GM12878 (cell line): Measurements from ENCODE around the gene CDH15. TPM values are rescaled to one million over a fixed set of nuclear protein-coding genes. Genes with fewer than 3 reads are reported as not detected.
A peak's percentile ranks its signal among the peaks of the same experiment; 100 is the strongest.

Source experiments
- BCL11A ChIP-seq: IDR thresholded peaks from 2 replicates; pipeline ENCODE4 v1.6.1; 2011; ENCODE audit warnings: low read depth, low read length
- BRCA1 ChIP-seq: IDR thresholded peaks from 2 replicates; pipeline ENCODE4 v1.6.1; 2011; ENCODE audit warnings: low read depth, low read length, improper control_type of control experiment
- CBX3 ChIP-seq: fragments of 200-600 bp; sonication (generic); IDR thresholded peaks from 2 replicates; pipeline ENCODE4 v1.6.1; 2016; ENCODE audit warnings: low read depth, borderline replicate concordance
- CREM ChIP-seq: IDR thresholded peaks from 2 replicates; pipeline ENCODE4 v1.6.1; 2014; ENCODE audit warnings: antibody characterized with exemption, low read depth
- HCFC1 ChIP-seq: fragments of 150-350 bp; IDR thresholded peaks from 2 replicates; pipeline ENCODE4 v1.6.1; 2014; ENCODE audit warnings: low read length
- HDGF ChIP-seq: fragments of 450-650 bp; IDR thresholded peaks from 2 replicates; pipeline ENCODE4 v1.6.1; 2016; ENCODE audit warnings: antibody characterized with exemption
- IRF4 ChIP-seq: IDR thresholded peaks from 2 replicates; pipeline ENCODE4 v1.6.1; 2011; ENCODE audit warnings: low read depth, low read length
- MTA3 ChIP-seq: IDR thresholded peaks from 2 replicates; pipeline ENCODE4 v1.6.1; 2012; ENCODE audit warnings: low read length, inconsistent platforms, borderline replicate concordance
- RB1 ChIP-seq: fragments of 450-650 bp; formaldehyde crosslinking; IDR thresholded peaks from 2 replicates; pipeline ENCODE4 v1.6.1; 2017; ENCODE audit warnings: mild to moderate bottlenecking, borderline replicate concordance
- SMC3 ChIP-seq: IDR thresholded peaks from 2 replicates; pipeline ENCODE4 v1.6.1; 2011; ENCODE audit warnings: low read length, improper control_type of control experiment, borderline replicate concordance
- SP1 ChIP-seq: IDR thresholded peaks from one replicate; pipeline ENCODE4 v1.6.1; 2011; ENCODE audit warnings: low read depth, low read length
- SPI1 ChIP-seq: IDR thresholded peaks from 2 replicates; pipeline ENCODE4 v1.6.1; 2011; ENCODE audit warnings: low read depth, mild to moderate bottlenecking, low read length, moderate library complexity, borderline replicate concordance; ENCODE audit not compliant: insufficient read depth
- SUPT20H ChIP-seq: IDR thresholded peaks from 2 replicates; pipeline ENCODE4 v1.6.1; 2011; ENCODE audit warnings: low read depth, mild to moderate bottlenecking, low read length, moderate library complexity, borderline replicate concordance; ENCODE audit not compliant: control insufficient read depth
- YBX1 ChIP-seq: fragments of 450-650 bp; IDR thresholded peaks from 2 replicates; pipeline ENCODE4 v1.6.1; 2016; ENCODE audit warnings: antibody characterized with exemption
- YY1 ChIP-seq: IDR thresholded peaks from 2 replicates; pipeline ENCODE4 v1.6.1; 2011; ENCODE audit warnings: low read depth, mild to moderate bottlenecking, low read length
- ZNF24 ChIP-seq: fragments of 450-650 bp; IDR thresholded peaks from 2 replicates; pipeline ENCODE4 v1.6.1; 2017; ENCODE audit warnings: antibody characterized with exemption, mild to moderate bottlenecking
- ZNF274 ChIP-seq: IDR thresholded peaks from one replicate; pipeline ENCODE4 v1.8.0; 2011; ENCODE audit not compliant: insufficient read length, insufficient read depth
- ZNF384 ChIP-seq: IDR thresholded peaks from 2 replicates; pipeline ENCODE4 v1.6.1; 2012; ENCODE audit warnings: low read depth, mild to moderate bottlenecking, low read length, improper control_type of control experiment, borderline replicate concordance
- polyA plus RNA-seq, 11 experiments: library from polyadenylated mRNA; depleted of rRNA in 4 of 11; unstranded in 6 of 11; stranded (reverse) in 5 of 11; fragments of >200 nt; fragmentation: Nextera tagmentation in 4 of 11; fragmentation: Illumina TruSeq in 1 of 11; extraction: Ambion mirVana in 4 of 11; extraction: Trizol in 1 of 11; gene quantifications; 1 replicate in 1 of 11; 2 replicates in 10 of 11; pipeline versions ENCODE4 v1.2.1 to v1.2.3, GENCODE V29; 2011 to 2016; ENCODE audit warnings: inconsistent platforms in 2 of 11, missing spikeins in 2 of 11, low read depth in 1 of 11
- total RNA-seq, 4 experiments: library from RNA; depleted of rRNA in 3 of 4; stranded (reverse); fragments of >200 nt in 3 of 4; fragmentation: Illumina TruSeq in 1 of 4; extraction: Trizol in 1 of 4; gene quantifications; 2 replicates each; pipeline versions ENCODE4 v1.2.1 to v1.2.3, GENCODE V29; 2013 to 2021
- TF ChIP-seq, protein P1 (sequence below): IDR thresholded peaks from 2 replicates; pipeline ENCODE4 v1.6.1; 2011; ENCODE audit warnings: borderline replicate concordance, low read depth, mild to moderate bottlenecking, moderate library complexity, mixed read lengths, low read length; ENCODE audit not compliant: insufficient read depth; ENCODE audit errors: extremely low read length
- TF ChIP-seq, protein P2 (sequence below): fragments of 450-650 bp; IDR thresholded peaks from 2 replicates; pipeline ENCODE4 v1.6.1; 2017; ENCODE audit warnings: borderline replicate concordance
- TF ChIP-seq, protein P3 (sequence below): fragments of 450-650 bp; IDR thresholded peaks from 2 replicates; pipeline ENCODE4 v1.6.1; 2014; ENCODE audit warnings: mild to moderate bottlenecking
- TF ChIP-seq, protein P4 (sequence below): IDR thresholded peaks from 2 replicates; pipeline ENCODE4 v1.6.1; 2012; ENCODE audit warnings: low read length, inconsistent platforms
- TF ChIP-seq, protein P5 (sequence below): fragments of 450-650 bp; IDR thresholded peaks from 2 replicates; pipeline ENCODE4 v1.6.1; 2016; ENCODE audit warnings: mild to moderate bottlenecking, moderate library complexity, borderline replicate concordance

Gene CDH15
- total and polyA plus RNA-seq, 10 of the 15 experiments (the other 5 are each of a cell fraction or from before 2014, with no cell fraction given), result 0.02 to 0.06 TPM; not detected in 8

DNA sequence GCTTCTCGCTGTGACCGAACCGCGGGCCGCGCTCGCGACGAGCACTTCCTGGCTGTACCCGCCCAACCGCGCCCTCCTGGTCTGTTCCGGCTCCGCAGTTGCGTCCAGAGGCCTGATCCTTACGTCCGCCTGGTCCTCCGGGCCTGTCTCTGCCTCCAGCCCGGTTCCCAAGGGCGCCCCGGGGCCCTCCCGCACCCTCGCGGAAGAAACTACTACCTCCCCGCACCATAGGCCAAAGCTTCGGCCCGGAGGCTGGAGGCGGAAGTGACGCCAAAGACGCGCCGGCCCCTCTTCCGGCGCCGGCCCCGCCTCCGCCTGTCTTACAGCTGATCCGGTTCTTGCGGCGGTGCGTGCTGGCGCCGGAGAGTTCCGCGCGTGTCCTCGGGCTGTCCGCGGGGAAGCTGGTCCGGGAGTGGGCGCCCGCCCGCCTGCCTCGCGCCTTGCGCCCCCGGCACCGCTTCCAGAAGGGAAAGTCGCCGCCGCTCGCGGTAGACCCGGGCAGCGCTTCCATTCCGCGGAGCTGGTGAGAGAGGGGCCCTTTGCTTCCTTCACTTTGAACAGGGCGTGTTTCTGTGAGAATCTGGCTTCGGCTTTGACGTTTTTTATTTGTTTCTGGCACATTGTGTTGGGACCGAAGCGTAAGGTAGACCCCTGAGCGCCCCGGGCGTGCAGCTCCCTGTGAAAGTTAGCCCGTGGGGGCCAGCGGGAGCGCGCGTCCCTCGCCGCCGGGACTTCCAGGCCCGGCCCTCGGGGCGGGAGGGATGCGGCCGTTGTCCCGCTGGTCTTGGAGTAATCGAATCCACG is 46.0 kb downstream of the CDH15 start, which contains the start of gene ZNF778 (continued):
- no peak for TF ChIP-seq HDGF
- TF ChIP-seq BRCA1, result no peak
- no peak for TF ChIP-seq SMC3
- peak; percentile 61; the same call in 1 of the 2 replicates for TF ChIP-seq RB1
- TF ChIP-seq CREM, result peak; percentile 97
- TF ChIP-seq BCL11A, result no peak
- no peak for TF ChIP-seq MTA3
- TF ChIP-seq YY1, result peak; percentile 50
- TF ChIP-seq CBX3, result no peak
- no peak for TF ChIP-seq ZNF274
- TF ChIP-seq SUPT20H, result no peak
- TF ChIP-seq YBX1, result no peak
- TF ChIP-seq, protein P1, sequence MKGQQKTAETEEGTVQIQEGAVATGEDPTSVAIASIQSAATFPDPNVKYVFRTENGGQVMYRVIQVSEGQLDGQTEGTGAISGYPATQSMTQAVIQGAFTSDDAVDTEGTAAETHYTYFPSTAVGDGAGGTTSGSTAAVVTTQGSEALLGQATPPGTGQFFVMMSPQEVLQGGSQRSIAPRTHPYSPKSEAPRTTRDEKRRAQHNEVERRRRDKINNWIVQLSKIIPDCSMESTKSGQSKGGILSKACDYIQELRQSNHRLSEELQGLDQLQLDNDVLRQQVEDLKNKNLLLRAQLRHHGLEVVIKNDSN, result no peak
- TF ChIP-seq, protein P2, sequence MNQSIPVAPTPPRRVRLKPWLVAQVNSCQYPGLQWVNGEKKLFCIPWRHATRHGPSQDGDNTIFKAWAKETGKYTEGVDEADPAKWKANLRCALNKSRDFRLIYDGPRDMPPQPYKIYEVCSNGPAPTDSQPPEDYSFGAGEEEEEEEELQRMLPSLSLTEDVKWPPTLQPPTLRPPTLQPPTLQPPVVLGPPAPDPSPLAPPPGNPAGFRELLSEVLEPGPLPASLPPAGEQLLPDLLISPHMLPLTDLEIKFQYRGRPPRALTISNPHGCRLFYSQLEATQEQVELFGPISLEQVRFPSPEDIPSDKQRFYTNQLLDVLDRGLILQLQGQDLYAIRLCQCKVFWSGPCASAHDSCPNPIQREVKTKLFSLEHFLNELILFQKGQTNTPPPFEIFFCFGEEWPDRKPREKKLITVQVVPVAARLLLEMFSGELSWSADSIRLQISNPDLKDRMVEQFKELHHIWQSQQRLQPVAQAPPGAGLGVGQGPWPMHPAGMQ, result no peak
- TF ChIP-seq, protein P3, sequence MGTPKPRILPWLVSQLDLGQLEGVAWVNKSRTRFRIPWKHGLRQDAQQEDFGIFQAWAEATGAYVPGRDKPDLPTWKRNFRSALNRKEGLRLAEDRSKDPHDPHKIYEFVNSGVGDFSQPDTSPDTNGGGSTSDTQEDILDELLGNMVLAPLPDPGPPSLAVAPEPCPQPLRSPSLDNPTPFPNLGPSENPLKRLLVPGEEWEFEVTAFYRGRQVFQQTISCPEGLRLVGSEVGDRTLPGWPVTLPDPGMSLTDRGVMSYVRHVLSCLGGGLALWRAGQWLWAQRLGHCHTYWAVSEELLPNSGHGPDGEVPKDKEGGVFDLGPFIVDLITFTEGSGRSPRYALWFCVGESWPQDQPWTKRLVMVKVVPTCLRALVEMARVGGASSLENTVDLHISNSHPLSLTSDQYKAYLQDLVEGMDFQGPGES, result no peak
- TF ChIP-seq HCFC1, result peak; percentile 57
- no peak for TF ChIP-seq ZNF24
- TF ChIP-seq IRF4, result 0 out of 2 replicates have a peak, but pooled peaks have one; percentile 14
- TF ChIP-seq SP1, result peak; percentile 43
- TF ChIP-seq, protein P4, sequence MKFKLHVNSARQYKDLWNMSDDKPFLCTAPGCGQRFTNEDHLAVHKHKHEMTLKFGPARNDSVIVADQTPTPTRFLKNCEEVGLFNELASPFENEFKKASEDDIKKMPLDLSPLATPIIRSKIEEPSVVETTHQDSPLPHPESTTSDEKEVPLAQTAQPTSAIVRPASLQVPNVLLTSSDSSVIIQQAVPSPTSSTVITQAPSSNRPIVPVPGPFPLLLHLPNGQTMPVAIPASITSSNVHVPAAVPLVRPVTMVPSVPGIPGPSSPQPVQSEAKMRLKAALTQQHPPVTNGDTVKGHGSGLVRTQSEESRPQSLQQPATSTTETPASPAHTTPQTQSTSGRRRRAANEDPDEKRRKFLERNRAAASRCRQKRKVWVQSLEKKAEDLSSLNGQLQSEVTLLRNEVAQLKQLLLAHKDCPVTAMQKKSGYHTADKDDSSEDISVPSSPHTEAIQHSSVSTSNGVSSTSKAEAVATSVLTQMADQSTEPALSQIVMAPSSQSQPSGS, result no peak
- no peak for TF ChIP-seq ZNF384
- TF ChIP-seq, protein P5, sequence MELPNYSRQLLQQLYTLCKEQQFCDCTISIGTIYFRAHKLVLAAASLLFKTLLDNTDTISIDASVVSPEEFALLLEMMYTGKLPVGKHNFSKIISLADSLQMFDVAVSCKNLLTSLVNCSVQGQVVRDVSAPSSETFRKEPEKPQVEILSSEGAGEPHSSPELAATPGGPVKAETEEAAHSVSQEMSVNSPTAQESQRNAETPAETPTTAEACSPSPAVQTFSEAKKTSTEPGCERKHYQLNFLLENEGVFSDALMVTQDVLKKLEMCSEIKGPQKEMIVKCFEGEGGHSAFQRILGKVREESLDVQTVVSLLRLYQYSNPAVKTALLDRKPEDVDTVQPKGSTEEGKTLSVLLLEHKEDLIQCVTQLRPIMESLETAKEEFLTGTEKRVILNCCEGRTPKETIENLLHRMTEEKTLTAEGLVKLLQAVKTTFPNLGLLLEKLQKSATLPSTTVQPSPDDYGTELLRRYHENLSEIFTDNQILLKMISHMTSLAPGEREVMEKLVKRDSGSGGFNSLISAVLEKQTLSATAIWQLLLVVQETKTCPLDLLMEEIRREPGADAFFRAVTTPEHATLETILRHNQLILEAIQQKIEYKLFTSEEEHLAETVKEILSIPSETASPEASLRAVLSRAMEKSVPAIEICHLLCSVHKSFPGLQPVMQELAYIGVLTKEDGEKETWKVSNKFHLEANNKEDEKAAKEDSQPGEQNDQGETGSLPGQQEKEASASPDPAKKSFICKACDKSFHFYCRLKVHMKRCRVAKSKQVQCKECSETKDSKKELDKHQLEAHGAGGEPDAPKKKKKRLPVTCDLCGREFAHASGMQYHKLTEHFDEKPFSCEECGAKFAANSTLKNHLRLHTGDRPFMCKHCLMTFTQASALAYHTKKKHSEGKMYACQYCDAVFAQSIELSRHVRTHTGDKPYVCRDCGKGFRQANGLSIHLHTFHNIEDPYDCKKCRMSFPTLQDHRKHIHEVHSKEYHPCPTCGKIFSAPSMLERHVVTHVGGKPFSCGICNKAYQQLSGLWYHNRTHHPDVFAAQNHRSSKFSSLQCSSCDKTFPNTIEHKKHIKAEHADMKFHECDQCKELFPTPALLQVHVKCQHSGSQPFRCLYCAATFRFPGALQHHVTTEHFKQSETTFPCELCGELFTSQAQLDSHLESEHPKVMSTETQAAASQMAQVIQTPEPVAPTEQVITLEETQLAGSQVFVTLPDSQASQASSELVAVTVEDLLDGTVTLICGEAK, result peak; percentile 94
- 0 out of 2 replicates have a peak, but pooled peaks have one; percentile 5 for TF ChIP-seq SPI1
